Measurements from ENCODE around the gene PRKCZ.

GRCh38 chr1:2082064-2082463 is 31.9 kb downstream of the PRKCZ start:
- TF ChIP-seq CTCF (conservative IDR thresholded peaks at IDR 0.05 in 1 of 2, IDR thresholded peaks at IDR 0.05 in 1 of 2; ENCODE audit: low read depth in 1 of 2, low read length in 2 of 2) = no peak
- TF ChIP-seq EZH2 (IDR thresholded peaks at IDR 0.05; ENCODE audit: low read length, missing control alignments) = no peak
